Activated CD4-positive, alpha-beta T cell treated with anti-CD3 and anti-CD28 coated beads, Interleukin-2, Interleukin-4, amounts not matched to agents 100 ng/mL and 50 ng/mL, durations not matched to agents 16 hours and 8 hours (primary cell): Measurements from ENCODE around the gene NAALADL1.

Source experiments
- DNase-seq: peaks from one replicate; pipeline ENCODE4 v3.0.0-alpha.2; 2020; ENCODE audit warnings: low spot score

NAALADL1 gene, protein sequence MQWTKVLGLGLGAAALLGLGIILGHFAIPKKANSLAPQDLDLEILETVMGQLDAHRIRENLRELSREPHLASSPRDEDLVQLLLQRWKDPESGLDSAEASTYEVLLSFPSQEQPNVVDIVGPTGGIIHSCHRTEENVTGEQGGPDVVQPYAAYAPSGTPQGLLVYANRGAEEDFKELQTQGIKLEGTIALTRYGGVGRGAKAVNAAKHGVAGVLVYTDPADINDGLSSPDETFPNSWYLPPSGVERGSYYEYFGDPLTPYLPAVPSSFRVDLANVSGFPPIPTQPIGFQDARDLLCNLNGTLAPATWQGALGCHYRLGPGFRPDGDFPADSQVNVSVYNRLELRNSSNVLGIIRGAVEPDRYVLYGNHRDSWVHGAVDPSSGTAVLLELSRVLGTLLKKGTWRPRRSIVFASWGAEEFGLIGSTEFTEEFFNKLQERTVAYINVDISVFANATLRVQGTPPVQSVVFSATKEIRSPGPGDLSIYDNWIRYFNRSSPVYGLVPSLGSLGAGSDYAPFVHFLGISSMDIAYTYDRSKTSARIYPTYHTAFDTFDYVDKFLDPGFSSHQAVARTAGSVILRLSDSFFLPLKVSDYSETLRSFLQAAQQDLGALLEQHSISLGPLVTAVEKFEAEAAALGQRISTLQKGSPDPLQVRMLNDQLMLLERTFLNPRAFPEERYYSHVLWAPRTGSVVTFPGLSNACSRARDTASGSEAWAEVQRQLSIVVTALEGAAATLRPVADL

DNA sequence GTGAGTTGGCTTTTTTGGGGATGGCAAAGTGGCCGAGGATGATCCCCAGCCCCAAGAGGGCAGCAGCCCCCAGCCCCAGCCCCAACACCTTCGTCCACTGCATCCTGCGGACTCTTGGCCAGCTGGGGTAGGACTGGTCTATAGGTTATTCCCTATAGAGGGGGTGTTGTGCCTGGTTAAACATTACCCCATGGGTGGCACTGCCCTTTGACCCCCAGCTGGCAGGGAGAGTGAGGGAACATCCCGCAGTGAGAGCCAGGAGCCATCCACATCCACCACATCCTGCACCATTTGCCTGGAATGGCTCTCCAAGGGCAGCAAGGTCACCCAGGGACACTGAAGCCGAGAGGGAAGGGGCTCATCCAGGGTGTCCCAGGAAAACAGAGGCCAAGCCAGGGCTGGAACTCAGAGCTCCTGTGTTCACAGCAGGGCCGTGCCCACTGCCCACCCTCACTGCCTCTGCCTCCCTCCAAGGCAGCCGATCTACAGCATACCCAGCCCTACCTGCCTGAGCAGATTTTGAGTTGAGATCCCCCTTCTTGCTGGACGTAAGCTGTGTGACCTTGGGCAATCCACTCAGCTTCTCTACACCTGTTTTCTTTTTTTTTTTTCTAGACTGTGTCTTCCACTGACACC, at the start of gene NAALADL1:
NAALADL1 (minus strand) TSS at position 135 of the 636 bp plus-strand sequence; CDS start at position 103, 32 bp downstream.
- DNase-seq, result no peak

DNA sequence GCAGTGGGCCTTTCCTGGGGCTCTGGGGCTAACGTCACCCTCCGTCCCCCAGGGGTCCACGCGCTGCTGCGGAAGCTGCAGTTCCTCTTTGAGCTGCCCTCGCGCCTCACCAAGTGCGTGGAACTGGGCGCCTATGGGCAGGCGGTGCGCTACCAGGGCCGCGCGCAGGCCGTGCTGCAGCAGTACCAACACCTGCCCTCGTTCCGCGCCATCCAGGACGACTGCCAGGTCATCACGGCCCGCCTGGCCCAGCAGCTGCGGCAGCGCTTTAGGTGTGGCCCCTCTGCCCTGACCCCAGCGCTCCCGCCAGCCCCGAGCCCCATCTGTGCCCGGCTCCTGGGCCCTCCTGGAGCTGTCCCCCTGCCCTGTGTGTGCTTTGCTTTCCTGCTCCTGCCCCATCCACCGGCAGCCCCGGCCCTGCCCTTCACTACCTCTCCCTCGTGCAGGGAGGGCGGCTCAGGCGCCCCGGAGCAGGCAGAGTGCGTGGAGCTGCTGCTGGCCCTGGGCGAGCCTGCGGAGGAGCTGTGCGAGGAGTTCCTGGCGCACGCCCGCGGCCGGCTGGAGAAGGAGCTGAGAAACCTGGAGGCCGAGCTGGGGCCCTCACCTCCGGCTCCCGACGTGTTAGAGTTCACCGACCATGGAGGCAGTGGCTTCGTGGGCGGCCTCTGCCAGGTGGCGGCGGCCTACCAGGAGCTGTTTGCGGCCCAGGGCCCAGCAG, 49.6 kb upstream of the NAALADL1 start:
- no peak for DNase-seq

DNA sequence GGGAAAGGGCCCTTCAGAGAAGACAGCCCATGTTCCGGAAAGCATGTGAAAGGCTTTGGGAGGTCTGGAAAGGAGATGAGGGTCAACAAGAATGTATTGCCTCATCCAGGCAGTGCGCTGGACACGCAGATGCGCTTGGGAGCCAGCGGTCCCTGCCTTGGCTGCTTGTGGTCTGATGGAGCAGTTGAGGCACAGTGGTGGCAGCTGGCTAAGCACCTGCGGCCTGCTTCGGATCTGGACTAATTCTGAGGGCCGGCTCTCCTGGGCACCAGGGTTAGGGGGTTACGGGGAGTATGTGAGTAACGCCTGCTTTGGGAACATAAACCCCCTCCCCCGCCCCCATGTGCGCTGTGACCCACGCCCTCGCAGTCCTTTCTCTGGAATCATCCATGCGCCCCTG, 48.7 kb upstream of the NAALADL1 start:
- DNase-seq, result no peak

DNA sequence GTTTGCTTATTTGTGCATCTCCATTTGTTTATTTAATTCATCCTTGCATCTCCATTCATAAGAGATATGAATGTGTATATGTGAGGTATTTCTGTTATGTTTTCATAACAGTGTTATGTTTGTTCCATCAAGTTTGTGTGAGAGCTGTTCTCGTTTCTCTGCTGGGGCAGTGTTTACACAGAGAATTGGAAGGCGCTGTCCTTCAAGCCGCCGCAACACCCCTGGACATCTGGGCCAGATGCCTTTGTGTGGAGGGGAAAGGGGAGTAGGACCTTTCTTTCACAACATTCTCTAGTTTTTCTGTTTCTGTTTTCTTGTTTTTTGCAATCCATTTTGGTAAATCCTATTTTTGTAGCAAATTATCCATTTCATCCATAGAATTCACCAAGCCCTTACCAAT, 46.3 kb upstream of the NAALADL1 start:
- DNase-seq, result no peak

DNA sequence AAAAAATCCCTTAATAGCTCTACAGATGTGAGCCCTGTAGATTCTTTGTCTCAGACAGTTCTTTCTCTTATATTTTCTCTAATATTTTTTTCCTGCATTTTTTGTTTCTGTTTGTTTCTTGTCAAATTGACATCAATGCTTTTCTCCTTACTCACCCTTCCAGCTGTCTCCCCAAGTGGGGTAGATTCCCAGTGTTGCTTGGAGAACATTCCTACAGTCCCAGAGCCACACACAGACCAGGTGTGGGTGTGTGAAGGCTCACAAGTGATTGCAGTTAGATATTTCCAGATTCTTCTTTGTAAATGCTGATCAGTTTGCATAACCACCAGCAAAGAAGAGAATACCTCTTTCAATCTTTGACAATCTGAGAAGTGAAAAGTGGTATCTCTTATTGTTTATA, 45.1 kb upstream of the NAALADL1 start:
- DNase-seq, result no peak

DNA sequence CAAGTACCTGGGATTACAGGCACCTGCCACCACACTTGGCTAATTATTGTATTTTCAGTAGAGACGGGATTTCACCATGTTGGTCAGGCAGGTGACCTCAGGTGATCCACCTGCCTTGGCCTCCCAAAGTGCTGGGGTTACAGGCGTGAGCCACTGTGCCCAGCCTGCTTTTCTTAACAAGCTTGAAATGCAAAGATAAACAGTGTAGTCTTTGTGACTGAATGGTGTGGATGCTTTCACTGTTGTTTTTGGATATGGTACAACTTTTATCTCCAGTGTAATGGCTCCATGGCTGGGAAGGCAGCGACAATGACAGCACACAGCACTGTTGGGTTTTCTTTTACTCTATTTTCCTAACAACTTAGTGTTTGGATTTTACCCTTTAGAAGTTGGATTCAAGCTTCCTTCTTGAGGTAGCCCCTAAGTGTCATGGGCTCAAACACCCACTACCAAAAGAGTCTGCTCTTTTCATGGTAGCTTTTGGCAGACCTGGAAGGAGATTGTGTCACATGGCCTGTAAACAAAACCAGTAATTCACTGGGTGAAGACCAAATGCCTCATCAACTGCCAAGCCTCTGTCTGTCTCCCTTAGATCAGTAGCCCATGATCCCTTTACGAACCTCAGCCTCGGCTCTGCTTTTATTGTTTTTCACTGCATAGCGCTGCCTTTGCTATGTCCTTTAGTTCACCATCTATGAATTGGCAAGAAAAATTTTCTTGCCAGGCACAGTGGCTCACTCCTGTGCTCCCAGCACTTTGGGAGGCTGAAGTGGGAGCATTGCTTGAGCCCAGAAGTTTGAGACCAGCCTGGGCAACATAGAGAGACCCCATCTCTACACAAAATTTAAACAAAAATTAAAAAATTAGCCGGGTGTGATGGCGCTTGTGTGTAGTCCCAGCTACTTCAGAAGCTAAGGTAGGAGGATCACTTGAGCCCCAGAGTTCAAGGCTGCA, 44.1 kb upstream of the NAALADL1 start:
- no peak for DNase-seq

DNA sequence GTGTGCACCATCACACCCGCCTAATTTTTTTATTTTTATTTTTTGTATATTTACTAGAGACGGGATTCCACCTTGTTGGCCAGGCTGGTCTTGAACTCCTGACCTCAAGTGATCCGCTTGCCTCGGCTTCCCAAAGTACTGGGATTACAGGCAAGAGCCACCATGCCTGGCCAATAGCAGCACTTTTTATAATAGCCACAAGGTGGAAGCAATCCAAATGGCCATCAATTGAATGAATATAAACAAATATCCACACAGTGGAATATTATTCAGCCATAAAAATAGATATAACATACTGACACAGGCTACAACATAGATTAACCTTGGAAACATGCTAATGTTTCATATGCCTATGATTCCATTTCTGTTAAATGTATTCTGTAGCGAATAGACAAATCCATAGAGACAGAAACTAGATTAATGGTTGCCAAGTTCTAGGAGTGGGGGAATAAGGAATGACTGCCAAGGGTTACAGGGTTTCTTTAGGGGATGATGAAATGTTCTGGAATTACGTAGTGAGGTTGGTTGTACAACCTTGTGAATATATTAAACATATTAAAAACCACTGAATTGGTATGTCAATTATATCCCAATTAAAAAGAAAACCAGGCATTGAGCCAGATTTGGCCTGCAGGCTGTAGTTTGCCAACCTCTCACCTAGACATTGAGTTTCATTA, 42.5 kb upstream of the NAALADL1 start:
- no peak for DNase-seq

DNA sequence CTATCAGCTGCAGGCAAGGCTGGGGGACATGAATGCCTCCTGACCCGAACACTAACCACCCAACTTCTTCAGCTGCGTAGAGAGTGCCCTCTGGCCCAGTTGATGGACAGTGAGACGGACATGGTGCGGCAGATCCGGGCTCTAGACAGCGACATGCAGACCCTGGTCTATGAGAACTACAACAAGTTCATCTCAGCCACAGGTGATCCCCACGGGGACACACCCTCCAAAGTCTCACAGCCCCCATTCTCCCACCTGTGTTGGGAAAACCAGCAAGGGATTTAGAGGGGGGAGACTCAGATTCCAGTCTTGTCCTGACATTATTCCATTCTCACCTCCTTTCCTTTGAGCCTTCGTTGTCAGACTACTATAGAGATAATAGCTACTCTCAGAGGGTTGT, 38.6 kb upstream of the NAALADL1 start:
- DNase-seq, result no peak

DNA sequence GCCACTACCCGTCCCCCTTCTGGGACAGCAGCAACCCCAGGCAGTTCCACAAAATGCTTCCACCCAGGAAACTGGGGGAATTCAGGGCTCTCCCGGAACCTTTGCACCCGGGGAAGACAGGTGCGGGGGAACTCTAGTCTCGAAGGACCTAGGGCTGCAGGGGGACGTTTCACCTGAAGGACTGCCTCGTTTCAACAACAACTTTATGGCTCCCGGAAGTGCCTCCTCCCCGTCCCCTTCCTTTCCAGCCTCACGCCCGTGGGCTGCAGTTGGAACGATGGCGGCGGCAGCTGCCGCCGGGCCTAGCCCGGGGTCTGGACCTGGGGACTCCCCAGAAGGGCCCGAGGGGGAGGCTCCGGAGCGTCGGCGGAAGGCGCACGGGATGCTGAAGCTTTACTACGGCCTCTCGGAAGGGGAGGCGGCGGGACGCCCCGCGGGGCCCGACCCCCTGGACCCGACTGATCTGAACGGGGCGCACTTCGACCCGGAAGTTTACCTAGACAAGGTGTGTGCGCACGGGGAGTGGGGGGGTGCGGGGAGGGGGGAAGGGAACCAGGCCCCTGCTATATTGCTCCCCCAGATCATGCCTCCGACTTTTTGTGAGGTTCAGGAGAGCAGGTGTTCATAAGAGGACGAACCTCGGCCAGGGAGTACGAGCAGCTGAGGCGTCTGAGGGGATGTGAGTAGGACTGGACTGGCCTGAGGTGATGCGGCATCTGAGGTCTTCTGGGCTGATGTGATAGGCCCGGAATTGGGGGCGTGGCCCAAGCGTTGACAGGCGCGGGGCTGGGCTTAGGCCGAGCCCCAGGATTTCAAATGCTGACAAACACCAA, 37.8 kb upstream of the NAALADL1 start, which contains the start of gene VPS51:
VPS51 (plus strand) TSS at position 241 of the 833 bp plus-strand sequence; CDS start at position 278, 37 bp downstream.
- DNase-seq, result peak; percentile 86

DNA sequence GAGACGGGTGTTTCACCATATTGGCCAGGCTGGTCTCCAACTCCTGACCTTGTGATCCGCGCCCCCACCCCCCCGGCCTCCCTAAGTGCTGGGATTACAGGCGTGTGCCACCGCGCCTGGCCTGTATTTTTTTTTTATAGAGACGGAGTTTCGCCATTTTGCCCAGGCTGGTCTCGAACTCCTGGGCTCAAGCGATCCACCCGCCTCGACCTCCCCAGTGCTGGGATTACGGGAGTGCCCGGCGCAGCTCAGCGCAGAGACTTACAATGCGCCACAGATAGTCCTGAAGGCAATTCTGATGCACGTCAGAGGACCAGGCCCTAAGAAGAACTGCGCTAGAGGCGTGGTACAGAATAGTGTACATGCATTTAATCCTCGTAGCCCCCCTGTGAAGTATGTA, 37.1 kb upstream of the NAALADL1 start:
- DNase-seq, result no peak

DNA sequence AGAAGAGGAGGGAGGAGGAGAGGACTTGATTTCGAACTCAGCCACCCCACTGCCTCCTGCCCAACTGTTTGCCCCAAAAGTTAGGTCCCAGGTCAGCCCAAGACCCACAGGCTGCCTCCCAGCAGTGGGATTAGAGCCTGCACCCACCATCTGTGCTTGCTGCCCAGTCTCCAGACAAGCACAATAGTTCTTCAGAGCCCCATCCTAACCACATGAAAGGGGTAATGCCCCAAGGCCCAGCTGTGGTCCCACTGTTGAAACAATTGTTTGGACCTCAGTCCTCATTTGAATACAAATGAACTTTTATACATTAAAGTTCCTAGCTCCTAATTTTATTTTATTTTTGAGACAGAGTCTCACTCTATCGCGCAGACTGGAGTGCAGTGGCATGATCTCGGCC, 32.3 kb upstream of the NAALADL1 start:
- no peak for DNase-seq

DNA sequence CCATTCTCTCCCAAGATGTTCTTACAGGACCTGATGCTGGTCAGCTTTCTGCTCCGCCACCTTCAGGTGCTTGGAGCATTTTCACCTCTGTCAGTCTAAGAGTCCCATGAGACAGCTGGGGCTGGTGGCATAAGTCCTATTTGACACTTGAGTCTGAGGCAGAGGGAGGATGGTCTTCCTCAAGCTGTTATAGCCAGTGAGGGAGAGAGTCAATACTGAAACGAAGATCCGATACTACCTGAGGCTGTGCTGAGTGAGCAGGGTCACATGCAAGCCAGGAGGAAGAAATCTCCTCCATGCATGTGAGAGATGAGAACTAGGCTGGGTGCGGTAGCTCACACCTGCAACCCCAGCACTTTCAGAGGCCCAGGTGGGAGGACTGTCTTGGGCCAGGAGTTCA, 31.3 kb upstream of the NAALADL1 start:
- DNase-seq, result no peak

DNA sequence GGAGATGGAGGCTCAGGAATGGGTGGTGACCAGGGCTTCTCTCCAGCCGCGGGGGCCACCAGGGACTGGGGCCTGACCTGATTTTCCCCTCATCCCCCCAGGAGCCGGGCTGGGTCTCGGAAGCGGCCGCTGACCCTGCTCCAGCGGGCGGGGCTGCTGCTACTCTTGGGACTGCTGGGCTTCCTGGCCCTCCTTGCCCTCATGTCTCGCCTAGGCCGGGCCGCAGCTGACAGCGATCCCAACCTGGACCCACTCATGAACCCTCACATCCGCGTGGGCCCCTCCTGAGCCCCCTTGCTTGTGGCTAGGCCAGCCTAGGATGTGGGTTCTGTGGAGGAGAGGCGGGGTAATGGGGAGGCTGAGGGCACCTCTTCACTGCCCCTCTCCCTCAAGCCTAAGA, 29.5 kb upstream of the NAALADL1 start:
- DNase-seq, result no peak

DNA sequence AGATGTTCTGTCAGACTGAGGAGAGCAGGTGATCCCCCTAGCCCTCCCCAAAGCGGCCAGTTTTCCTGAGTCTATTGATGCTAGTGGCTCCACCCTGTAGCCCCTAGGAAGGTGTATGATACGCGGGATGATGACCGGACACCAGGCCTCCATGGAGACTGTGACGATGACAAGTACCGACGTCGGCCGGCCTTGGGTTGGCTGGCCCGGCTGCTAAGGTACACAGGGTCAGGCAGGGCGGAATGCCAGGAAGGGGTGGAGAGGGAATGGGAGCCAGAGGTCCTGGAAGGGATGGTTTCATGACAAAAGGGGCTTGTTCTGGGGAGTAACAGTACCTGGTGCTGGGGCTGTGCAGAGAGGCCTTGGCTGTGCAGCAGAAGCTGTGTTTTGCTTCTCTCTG, 28.9 kb upstream of the NAALADL1 start:
- no peak for DNase-seq

DNA sequence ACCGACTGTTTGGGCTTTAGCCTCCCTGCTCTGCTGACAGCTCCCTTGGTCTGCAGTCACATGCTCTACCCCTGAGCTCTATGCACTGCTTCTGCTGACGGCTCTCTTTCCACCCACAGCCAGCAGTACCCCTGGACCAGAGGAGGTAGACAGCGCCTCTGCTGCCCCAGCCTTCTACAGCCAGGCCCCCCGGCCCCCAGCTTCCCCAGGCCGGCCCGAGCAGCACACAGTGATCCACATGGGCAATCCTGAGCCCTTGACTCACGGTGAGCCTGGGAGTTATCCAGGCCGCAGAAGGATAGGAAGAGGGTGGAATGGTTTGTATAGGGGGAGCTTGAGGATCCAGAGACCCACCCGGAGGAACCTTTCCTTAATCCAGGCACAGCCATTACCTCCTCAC, 28.5 kb upstream of the NAALADL1 start:
- DNase-seq, result no peak

DNA sequence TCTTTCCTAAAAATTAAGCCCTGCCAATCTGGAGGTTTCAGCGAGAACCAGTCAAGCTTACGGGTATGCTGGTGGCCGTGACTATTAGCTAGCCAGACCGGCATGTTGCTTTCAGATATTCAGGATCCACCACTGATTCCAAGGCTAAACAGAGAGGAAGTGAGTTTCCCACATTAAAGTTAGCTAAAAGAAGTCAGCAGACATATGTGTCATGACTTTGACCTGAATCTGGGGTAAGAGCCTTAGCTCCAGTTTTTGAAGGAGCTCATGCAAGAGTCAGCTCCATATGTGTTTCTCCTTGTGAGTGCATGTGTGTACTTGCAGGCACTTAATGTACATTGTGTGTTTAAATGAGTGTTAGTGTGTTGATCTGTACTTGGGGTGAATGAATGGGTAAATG, 27.1 kb upstream of the NAALADL1 start:
- DNase-seq, result no peak

DNA sequence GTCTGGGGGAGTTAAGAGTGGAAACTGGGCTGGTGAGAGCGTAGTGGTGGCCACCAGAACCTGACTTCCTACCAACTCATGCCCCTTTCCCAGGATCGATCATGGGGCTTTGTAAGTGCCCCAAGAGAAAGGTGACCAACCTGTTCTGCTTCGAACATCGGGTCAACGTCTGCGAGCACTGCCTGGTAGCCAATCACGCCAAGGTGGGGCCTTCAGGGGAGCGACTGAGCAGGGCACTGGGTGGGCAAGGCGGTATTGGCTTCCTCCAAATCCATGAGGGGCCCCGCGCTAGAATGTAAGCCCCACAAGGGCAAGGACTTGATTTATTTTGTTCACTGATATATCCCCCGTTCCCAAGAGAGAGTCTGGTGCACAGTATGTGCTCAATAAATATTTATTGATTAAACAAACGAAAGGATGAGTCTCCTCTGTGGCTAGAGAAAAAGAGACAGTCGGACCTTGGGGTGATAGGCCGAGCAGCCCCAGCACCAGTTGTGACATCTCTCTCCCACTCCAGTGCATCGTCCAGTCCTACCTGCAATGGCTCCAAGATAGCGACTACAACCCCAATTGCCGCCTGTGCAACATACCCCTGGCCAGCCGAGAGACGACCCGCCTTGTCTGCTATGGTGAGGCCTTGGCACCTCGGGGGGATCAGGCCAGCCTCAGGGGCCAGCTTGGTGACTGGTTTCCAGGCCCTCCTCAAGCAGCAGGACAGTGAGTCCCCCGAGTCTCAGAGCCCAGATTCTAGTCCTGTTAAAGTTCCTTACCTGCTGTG, 26.4 kb upstream of the NAALADL1 start:
- DNase-seq, result no peak

DNA sequence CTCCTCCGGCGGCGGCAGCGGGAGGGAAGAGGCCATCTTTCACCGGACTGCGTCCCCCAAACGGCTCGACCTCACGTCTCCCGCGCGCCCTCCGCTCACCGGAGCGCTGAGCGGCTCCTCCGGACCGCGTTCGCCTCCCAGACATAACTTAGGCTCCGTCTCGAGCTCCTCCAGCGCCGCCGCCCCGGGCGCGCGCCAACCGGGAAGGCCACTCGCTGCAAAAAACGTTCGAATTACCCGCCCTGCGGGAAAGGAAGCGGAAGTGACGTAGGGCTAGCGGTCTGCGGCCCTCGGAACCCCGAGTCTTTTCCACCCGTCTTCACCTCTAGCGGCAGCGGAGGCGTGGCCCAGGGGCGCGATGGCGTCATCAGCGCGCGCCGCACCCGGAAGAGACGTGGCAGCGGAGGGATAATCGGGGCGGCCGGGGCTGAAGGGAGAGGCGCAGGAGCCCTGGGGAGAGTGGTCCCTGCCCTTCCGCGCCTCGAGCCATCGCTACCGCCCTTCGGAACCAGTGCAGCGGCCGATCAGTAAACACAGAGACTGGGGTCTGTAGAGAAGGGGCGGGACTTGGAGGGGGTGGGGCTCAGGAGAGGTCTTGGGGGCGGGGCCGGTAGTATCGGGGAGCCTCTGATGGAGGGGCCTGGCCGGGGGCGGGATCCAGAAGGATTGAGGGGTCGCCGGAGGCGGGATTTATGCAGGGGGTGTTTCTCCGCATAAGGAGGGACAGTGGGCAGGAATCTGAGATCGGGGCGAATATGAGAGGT, 25.7 kb upstream of the NAALADL1 start, which contains the start of the genes CDCA5 and ZFPL1:
CDCA5 (minus strand) TSS at position 207 of the 764 bp plus-strand sequence; CDS start at position 145, 62 bp downstream.
ZFPL1 (plus strand) TSS at position 389 of the 764 bp plus-strand sequence. CDS start 477 bp downstream, outside the sequence.
- DNase-seq, result peak; percentile 96
